Peyer's patch (tissue), 4 donors: Measurements from ENCODE around the gene HMGCL.

ENCODE experiments used
- CTCF ChIP-seq, 6 experiments: fragments of 450-650 bp in 4 of 6; fragments of 200-600 bp in 2 of 6; sonication (generic) in 1 of 6; IDR thresholded peaks; one replicate each; pipeline ENCODE4 v1.5.1; 2017 to 2019; ENCODE audit warnings: antibody characterized with exemption in 6 of 6, mild to moderate bottlenecking in 3 of 6, moderate library complexity in 1 of 6
- POLR2A ChIP-seq, 2 donors: fragments of 450-650 bp; IDR thresholded peaks; one replicate each; pipeline ENCODE4 v1.5.1; 2017; ENCODE audit warnings: antibody characterized with exemption in 2 of 2, mild to moderate bottlenecking in 2 of 2, moderate library complexity in 2 of 2

GRCh38 chr1:23814016-23814415 lies 11.2 kb downstream of the HMGCL start:
- TF ChIP-seq POLR2A (IDR thresholded peaks at IDR 0.05) (no peak), CTCF (IDR thresholded peaks at IDR 0.05) (no peak)
